K562 (cell line): ENCODE results near the gene EZH1. TPM values are rescaled to one million over a fixed set of nuclear protein-coding genes. Genes with fewer than 3 reads are reported as not detected.

Experiments
- ATAC-seq: fragments of 200-7000 bp; cut with Tn5 transposase; 3 replicates; pipeline ENCODE4 v1.9.1; 2020; ENCODE audit warnings: moderate library complexity
- BruUV-seq: library from RNA; stranded (reverse); fragments of 400-500 nt; replicated peaks from 2 replicates; lab custom pipeline; 2021; lab: Mats Ljungman, UMichigan
- CTCF ChIA-PET: fragments of 300-600 bp; formaldehyde crosslinking; extraction: SDS; loops from one replicate; lab custom pipeline; 2021; ENCODE audit warnings: low intra/inter-chr PET ratio; lab: Yijun Ruan, JAX
- POLR2A ChIA-PET: fragments of 300-600, 350-650 bp; sonication (Branson Sonifier 250); formaldehyde crosslinking; extraction: SDS; loops from one replicate; lab custom pipeline; 2021; ENCODE audit warnings: antibody characterized with exemption, inconsistent platforms; lab: Yijun Ruan, JAX
- DNase-seq, 4 experiments: peaks; one replicate each; pipeline versions ENCODE4 v3.0.0 to v3.0.0-alpha.2; 2011 to 2018; ENCODE audit warnings: low spot score in 3 of 4, mixed read lengths in 3 of 4; ENCODE audit errors: extremely low read depth in 1 of 4
- FAIRE-seq: peaks from 2 replicates; lab custom pipeline; 2011; peaks lifted over from hg19 to GRCh38; lab: Jason Lieb, UNC
- H2AFZ ChIP-seq: 2 replicates; pipeline ENCODE4 v1.6.0; 2011; ENCODE audit warnings: low read depth, low read length, control low read depth, inconsistent platforms
- H3K27ac ChIP-seq: fragments of 200-600 bp; 3 replicates; pipeline ENCODE4 v1.8.0; 2011; ENCODE audit warnings: low read depth, mild to moderate bottlenecking, control low read depth, inconsistent platforms, low read length, moderate library complexity, mixed read lengths; ENCODE audit errors: extremely low read depth
- H3K27me3 ChIP-seq, 2 experiments: fragments of 300-600 bp in 1 of 2; 2 replicates in 1 of 2; 3 replicates in 1 of 2; pipeline versions ENCODE4 v1.6.0 to v1.8.0; 2011; ENCODE audit warnings: inconsistent platforms in 2 of 2, low read length in 2 of 2, mild to moderate bottlenecking in 1 of 2, mixed read lengths in 1 of 2, moderate library complexity in 1 of 2; ENCODE audit not compliant: control insufficient read depth in 2 of 2, insufficient read depth in 2 of 2
- H3K36me3 ChIP-seq: fragments of 300-600 bp; 3 replicates; pipeline ENCODE4 v1.8.0; 2011; ENCODE audit warnings: mild to moderate bottlenecking, low read length, inconsistent platforms; ENCODE audit not compliant: control insufficient read depth, insufficient read depth
- H3K4me1 ChIP-seq, 2 experiments: fragments of 200-600 bp in 1 of 2; replicated peaks in 1 of 2; 2 replicates in 1 of 2; 3 replicates in 1 of 2; pipeline versions ENCODE4 v1.5.1 to v1.8.0; 2011; ENCODE audit warnings: inconsistent platforms in 2 of 2, low read length in 2 of 2, mild to moderate bottlenecking in 1 of 2, mixed read lengths in 1 of 2, moderate library complexity in 1 of 2; ENCODE audit not compliant: control insufficient read depth in 2 of 2, insufficient read depth in 2 of 2
- H3K4me2 ChIP-seq: 2 replicates; pipeline ENCODE4 v1.6.1; 2011; ENCODE audit warnings: low read length, control low read depth, inconsistent platforms, mixed read lengths; ENCODE audit not compliant: insufficient read depth
- H3K4me3 ChIP-seq: fragments of 200-600 bp; sonication (generic), shearing (Covaris generic); 2 replicates; pipeline ENCODE4 v1.5.1; 2016; ENCODE audit warnings: control low read depth, inconsistent platforms
- H3K79me2 ChIP-seq: fragments of 200-600 bp; 3 replicates; pipeline ENCODE4 v1.8.0; 2011; ENCODE audit warnings: low read length, inconsistent platforms; ENCODE audit not compliant: control insufficient read depth, insufficient read depth
- H3K9ac ChIP-seq, 2 experiments: 2 replicates each; pipeline versions ENCODE4 v1.6.0 to v1.6.1; 2011; ENCODE audit warnings: low read depth in 2 of 2, low read length in 2 of 2, control low read depth in 1 of 2, inconsistent platforms in 1 of 2, mild to moderate bottlenecking in 1 of 2, mixed read lengths in 1 of 2; ENCODE audit not compliant: insufficient read depth in 1 of 2
- H3K9me1 ChIP-seq: one replicate; pipeline ENCODE4 v1.6.0; 2011; ENCODE audit warnings: inconsistent platforms, mild to moderate bottlenecking, low read length, moderate library complexity; ENCODE audit not compliant: control insufficient read depth, insufficient read depth
- H3K9me3 ChIP-seq: replicated peaks from 2 replicates; pipeline ENCODE4 v1.5.1; 2011; ENCODE audit warnings: low read depth, low read length, inconsistent platforms; ENCODE audit not compliant: control insufficient read depth, insufficient read depth
- H4K20me1 ChIP-seq: replicated peaks from 2 replicates; pipeline ENCODE4 v1.6.1; 2011; ENCODE audit warnings: low read length, inconsistent platforms, mixed read lengths; ENCODE audit not compliant: control insufficient read depth, insufficient read depth
- FOXA1 ChIP-seq: fragments of 450-650 bp; IDR thresholded peaks from 2 replicates; pipeline ENCODE4 v1.6.1; 2016; ENCODE audit warnings: mild to moderate bottlenecking, borderline replicate concordance
- FOXP1 ChIP-seq: sonication (generic); formaldehyde crosslinking; IDR thresholded peaks from 2 replicates; pipeline ENCODE4 v1.8.0; 2022; ENCODE audit warnings: mild to moderate bottlenecking, missing genetic modification reagents
- GATAD2B ChIP-seq: fragments of 450-650 bp; IDR thresholded peaks from 2 replicates; pipeline ENCODE4 v1.6.1; 2017; ENCODE audit warnings: mild to moderate bottlenecking, borderline replicate concordance
- HDAC1 ChIP-seq, 2 experiments: fragments of 450-650 bp; IDR thresholded peaks; 2 replicates each; pipeline ENCODE4 v1.6.1; 2016 to 2017; ENCODE audit warnings: inconsistent platforms in 1 of 2, mild to moderate bottlenecking in 1 of 2, moderate library complexity in 1 of 2
- L3MBTL2 ChIP-seq: fragments of 450-650 bp; IDR thresholded peaks from 2 replicates; pipeline ENCODE4 v1.6.1; 2016; ENCODE audit warnings: mild to moderate bottlenecking, moderate library complexity
- NFE2 ChIP-seq: IDR thresholded peaks from 2 replicates; pipeline ENCODE4 v1.6.1; 2014; ENCODE audit warnings: antibody characterized with exemption, low read depth
- RNF2 ChIP-seq: sonication (generic); IDR thresholded peaks from 2 replicates; pipeline ENCODE4 v1.6.1; 2016
- TAF7 ChIP-seq: fragments of 450-650 bp; IDR thresholded peaks from 2 replicates; pipeline ENCODE4 v1.6.1; 2016; ENCODE audit warnings: missing genetic modification characterization, missing compliant biosample characterization
- ZBTB8A ChIP-seq: fragments of 450-650 bp; IDR thresholded peaks from 2 replicates; pipeline ENCODE4 v1.6.1; 2018; ENCODE audit warnings: mild to moderate bottlenecking, moderate library complexity; ENCODE audit not compliant: partially characterized antibody
- WGBS: fragments of 100-300 bp; shearing (Covaris generic); methylation state at CpG from one replicate; pipeline ENCODE4 v1.1.6; 2016; ENCODE audit warnings: low coverage, mixed read lengths; ENCODE audit not compliant: insufficient coverage; ENCODE audit errors: missing lambda C conversion rate; 5-methylcytosine and 5-hydroxymethylcytosine counted together
- in situ Hi-C: fragments of 300-500 bp; cut with MboI; formaldehyde crosslinking; loops from 4 replicates; pipeline ENCODE4 v1.15.0; 2018; ENCODE audit warnings: inconsistent platforms, mixed read lengths
- intact Hi-C: fragments of 100-400 bp; cut with micrococcal nuclease; formaldehyde crosslinking; loops from 2 replicates; pipeline ENCODE4 v1.14.2; 2022
- polyA plus RNA-seq, 8 experiments: library from polyadenylated mRNA; depleted of rRNA in 4 of 8; stranded (reverse) in 5 of 8; unstranded in 3 of 8; fragments of >200 nt; fragmentation: Nextera tagmentation in 2 of 8; fragmentation: Illumina TruSeq in 1 of 8; extraction: Ambion mirVana in 2 of 8; extraction: Trizol in 1 of 8; gene quantifications; 2 replicates each; pipeline versions ENCODE4 v1.2.1 to v1.2.3, GENCODE V29; 2011 to 2014; ENCODE audit warnings: inconsistent platforms in 1 of 8, missing spikeins in 1 of 8
- total RNA-seq, 7 experiments: library from RNA; depleted of rRNA in 6 of 7; stranded (reverse); fragments of >200 nt in 6 of 7; fragmentation: Illumina TruSeq in 2 of 7; extraction: Trizol in 2 of 7; gene quantifications; 2 replicates each; pipeline versions ENCODE4 v1.2.1 to v1.2.3, GENCODE V29; 2011 to 2021; ENCODE audit warnings: low replicate concordance in 1 of 7
- TF ChIP-seq, protein P1 (sequence below): fragments of 450-650 bp; formaldehyde crosslinking; IDR thresholded peaks from 2 replicates; pipeline ENCODE4 v1.4.0; 2020; ENCODE audit warnings: mild to moderate bottlenecking, moderate library complexity
- TF ChIP-seq, protein P2 (sequence below): sonication (generic); formaldehyde crosslinking; IDR thresholded peaks from 2 replicates; pipeline ENCODE4 v1.8.1; 2023; ENCODE audit warnings: mild to moderate bottlenecking, missing genetic modification reagents

The EZH1 gene
- total and polyA plus RNA-seq, 9 of the 15 experiments (the other 6 are each of a cell fraction or from before 2014, with no cell fraction given): 8.6 to 40.8 (median 22.9) TPM

DNA sequence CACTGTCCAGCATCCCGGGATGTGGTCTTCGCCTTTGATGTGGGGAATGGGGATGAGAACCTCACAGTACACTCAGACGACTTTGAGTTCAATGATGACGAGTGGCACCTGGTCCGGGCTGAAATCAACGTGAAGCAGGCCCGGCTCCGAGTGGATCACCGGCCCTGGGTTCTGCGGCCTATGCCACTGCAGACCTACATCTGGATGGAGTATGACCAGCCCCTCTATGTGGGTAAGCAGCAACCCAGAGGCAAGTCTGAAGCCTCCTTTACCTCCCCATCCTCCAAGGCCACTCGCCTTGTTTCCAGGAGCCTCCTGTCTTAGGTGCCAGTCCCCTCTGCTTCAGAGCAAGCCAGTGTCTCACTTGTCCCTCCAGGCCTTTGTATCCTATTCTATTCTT, 52.4 kb downstream of the EZH1 start:
- BruUV-seq: no TSS peak
- POLR2A ChIA-PET: interaction anchor here (1.0 to 2.2 kb wide), 3 partner anchors 9 to 25 kb away, joined by 4 to 5 read pairs (median 4); no protein-coding TSS in a partner anchor
- CTCF ChIA-PET: no interaction called here

More for the DNA sequence above, 52.4 kb downstream of the EZH1 start:
- no peak overlapping the region for H3K9ac ChIP-seq
- TF ChIP-seq GATAD2B (no peak), RNF2 (no peak), ZBTB8A (no peak), TAF7 (no peak), FOXP1 (CRISPR knock-in tag) (no peak), L3MBTL2 (no peak), NFE2 (no peak), FOXA1 (no peak), HDAC1 (IDR thresholded peaks at IDR 0.05) (no peak)
- TF ChIP-seq, protein P1, sequence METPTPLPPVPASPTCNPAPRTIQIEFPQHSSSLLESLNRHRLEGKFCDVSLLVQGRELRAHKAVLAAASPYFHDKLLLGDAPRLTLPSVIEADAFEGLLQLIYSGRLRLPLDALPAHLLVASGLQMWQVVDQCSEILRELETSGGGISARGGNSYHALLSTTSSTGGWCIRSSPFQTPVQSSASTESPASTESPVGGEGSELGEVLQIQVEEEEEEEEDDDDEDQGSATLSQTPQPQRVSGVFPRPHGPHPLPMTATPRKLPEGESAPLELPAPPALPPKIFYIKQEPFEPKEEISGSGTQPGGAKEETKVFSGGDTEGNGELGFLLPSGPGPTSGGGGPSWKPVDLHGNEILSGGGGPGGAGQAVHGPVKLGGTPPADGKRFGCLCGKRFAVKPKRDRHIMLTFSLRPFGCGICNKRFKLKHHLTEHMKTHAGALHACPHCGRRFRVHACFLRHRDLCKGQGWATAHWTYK (CRISPR knock-in tag): no peak
- TF ChIP-seq, protein P2, sequence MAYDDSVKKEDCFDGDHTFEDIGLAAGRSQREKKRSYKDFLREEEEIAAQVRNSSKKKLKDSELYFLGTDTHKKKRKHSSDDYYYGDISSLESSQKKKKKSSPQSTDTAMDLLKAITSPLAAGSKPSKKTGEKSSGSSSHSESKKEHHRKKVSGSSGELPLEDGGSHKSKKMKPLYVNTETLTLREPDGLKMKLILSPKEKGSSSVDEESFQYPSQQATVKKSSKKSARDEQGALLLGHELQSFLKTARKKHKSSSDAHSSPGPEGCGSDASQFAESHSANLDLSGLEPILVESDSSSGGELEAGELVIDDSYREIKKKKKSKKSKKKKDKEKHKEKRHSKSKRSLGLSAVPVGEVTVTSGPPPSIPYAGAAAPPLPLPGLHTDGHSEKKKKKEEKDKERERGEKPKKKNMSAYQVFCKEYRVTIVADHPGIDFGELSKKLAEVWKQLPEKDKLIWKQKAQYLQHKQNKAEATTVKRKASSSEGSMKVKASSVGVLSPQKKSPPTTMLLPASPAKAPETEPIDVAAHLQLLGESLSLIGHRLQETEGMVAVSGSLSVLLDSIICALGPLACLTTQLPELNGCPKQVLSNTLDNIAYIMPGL (CRISPR knock-in tag): no peak
- TF ChIP-seq, all 486 proteins: peak for 0
- H3K79me2 ChIP-seq: no peaks in the 10 kb centered on the region
- peaks cover 0 to 26% of the 10 kb centered on the region in 2 experiments; a peak in 3 of 5 replicates for H3K4me1 ChIP-seq
- no peak overlapping the region for H2AFZ ChIP-seq
- intact Hi-C loops (no loop called here), in situ Hi-C loops (no loop called here)
- H3K4me2 ChIP-seq: no peak overlapping the region
- H3K36me3 ChIP-seq: no peaks in the 10 kb centered on the region
- no peak overlapping the region for H3K27ac ChIP-seq
- 81% methylated on average over 11 of the region's 11 CpGs for WGBS
- DNase-seq: no peak
- no peak overlapping the region for H3K4me3 ChIP-seq
- no peaks in the 10 kb centered on the region for H3K9me3 ChIP-seq
- no peak for ATAC-seq
- H3K27me3 ChIP-seq: no peaks in the 10 kb centered on the region
- no peak for FAIRE-seq
- H4K20me1 ChIP-seq: no peaks in the 10 kb centered on the region
- no peaks in the 10 kb centered on the region for H3K9me1 ChIP-seq
